ENCODE data around the gene FLNC.

FLNC gene

GRCh38 chr7:128872394-128872824 lies 42.2 kb downstream of the FLNC start:
- Histone ChIP-seq H3K9ac (no peak overlapping the region), H3K4me1 (peaks cover 14% of the 10 kb centered on the region), H3K36me3 (ENCODE audit: control insufficient read depth, insufficient read depth, low read length) (no peaks in the 10 kb centered on the region)

GRCh38 chr7:128873234-128873633 lies 43.0 kb downstream of the FLNC start:
- Histone ChIP-seq H3K4me3 (ENCODE audit: low read depth, low read length) (no peak overlapping the region), H3K9ac (no peak overlapping the region), H3K4me1 (peaks cover 14% of the 10 kb centered on the region), H3K27me3 (ENCODE audit: control insufficient read depth, insufficient read depth, low read length) (no peaks in the 10 kb centered on the region), H3K27ac (no peak overlapping the region), H3K4me2 (ENCODE audit: low read length) (no peak overlapping the region), H3K79me2 (no peaks in the 10 kb centered on the region), H3K36me3 (ENCODE audit: control insufficient read depth, insufficient read depth, low read length) (no peaks in the 10 kb centered on the region), H3K9me3 (ENCODE audit: control insufficient read depth, low read length) (no peaks in the 10 kb centered on the region), H2AFZ (no peak overlapping the region)
- no peak for TF ChIP-seq CTCF (IDR thresholded peaks at IDR 0.05)

More at GRCh38 chr7:128872394-128872824, 42.2 kb downstream of the FLNC start:
- Histone ChIP-seq H2AFZ (no peak overlapping the region), H3K4me2 (ENCODE audit: low read length) (no peak overlapping the region), H3K27ac (no peak overlapping the region), H3K79me2 (no peaks in the 10 kb centered on the region), H3K27me3 (ENCODE audit: control insufficient read depth, insufficient read depth, low read length) (no peaks in the 10 kb centered on the region), H3K9me3 (ENCODE audit: control insufficient read depth, low read length) (no peaks in the 10 kb centered on the region), H3K4me3 (ENCODE audit: low read depth, low read length) (no peak overlapping the region)
- no peak for TF ChIP-seq CTCF (IDR thresholded peaks at IDR 0.05)

GRCh38 chr7:128874140-128875031 lies 44.2 kb downstream of the FLNC start:
- no peaks in the 10 kb centered on the region for H3K27me3 ChIP-seq (ENCODE audit: control insufficient read depth, insufficient read depth, low read length)
- peak overlapping the region; percentile 38 for H3K4me3 ChIP-seq (ENCODE audit: low read depth, low read length)
- H3K27ac ChIP-seq, result peak overlapping the region; percentile 48
- H3K4me2 ChIP-seq (ENCODE audit: low read length), result peak overlapping the region; percentile 53
- TF ChIP-seq CTCF (IDR thresholded peaks at IDR 0.05), result no peak
- peaks cover 15% of the 10 kb centered on the region for H3K4me1 ChIP-seq
- H2AFZ ChIP-seq, result peak overlapping the region; percentile 79
- no peak overlapping the region for H3K9ac ChIP-seq
- H3K9me3 ChIP-seq (ENCODE audit: control insufficient read depth, low read length), result no peaks in the 10 kb centered on the region
- no peaks in the 10 kb centered on the region for H3K79me2 ChIP-seq
- H3K36me3 ChIP-seq (ENCODE audit: control insufficient read depth, insufficient read depth, low read length), result no peaks in the 10 kb centered on the region

- H3K27ac ChIP-seq, result no peak overlapping the region
- H3K4me3 ChIP-seq (ENCODE audit: low read depth, low read length), result no peak overlapping the region
- H3K79me2 ChIP-seq, result no peaks in the 10 kb centered on the region
- H3K27me3 ChIP-seq (ENCODE audit: control insufficient read depth, insufficient read depth, low read length), result no peaks in the 10 kb centered on the region
- no peak overlapping the region for H3K4me2 ChIP-seq (ENCODE audit: low read length)
- H3K9me3 ChIP-seq (ENCODE audit: control insufficient read depth, low read length), result no peaks in the 10 kb centered on the region
- H3K4me1 ChIP-seq, result peaks cover 15% of the 10 kb centered on the region
- no peaks in the 10 kb centered on the region for H3K36me3 ChIP-seq (ENCODE audit: control insufficient read depth, insufficient read depth, low read length)
- no peak for TF ChIP-seq CTCF (IDR thresholded peaks at IDR 0.05)
- no peak overlapping the region for H2AFZ ChIP-seq
- H3K9ac ChIP-seq, result no peak overlapping the region
Observed at GRCh38 chr7:128875523-128875948, 45.3 kb downstream of the FLNC start.
